Epidermal melanocyte (primary cell): ENCODE results near the gene PEPD.

Experiments
- DNase-seq: peaks from one replicate; pipeline ENCODE4 v3.0.0; 2011; ENCODE audit warnings: low spot score; ENCODE audit not compliant: insufficient read length

Gene PEPD

DNA sequence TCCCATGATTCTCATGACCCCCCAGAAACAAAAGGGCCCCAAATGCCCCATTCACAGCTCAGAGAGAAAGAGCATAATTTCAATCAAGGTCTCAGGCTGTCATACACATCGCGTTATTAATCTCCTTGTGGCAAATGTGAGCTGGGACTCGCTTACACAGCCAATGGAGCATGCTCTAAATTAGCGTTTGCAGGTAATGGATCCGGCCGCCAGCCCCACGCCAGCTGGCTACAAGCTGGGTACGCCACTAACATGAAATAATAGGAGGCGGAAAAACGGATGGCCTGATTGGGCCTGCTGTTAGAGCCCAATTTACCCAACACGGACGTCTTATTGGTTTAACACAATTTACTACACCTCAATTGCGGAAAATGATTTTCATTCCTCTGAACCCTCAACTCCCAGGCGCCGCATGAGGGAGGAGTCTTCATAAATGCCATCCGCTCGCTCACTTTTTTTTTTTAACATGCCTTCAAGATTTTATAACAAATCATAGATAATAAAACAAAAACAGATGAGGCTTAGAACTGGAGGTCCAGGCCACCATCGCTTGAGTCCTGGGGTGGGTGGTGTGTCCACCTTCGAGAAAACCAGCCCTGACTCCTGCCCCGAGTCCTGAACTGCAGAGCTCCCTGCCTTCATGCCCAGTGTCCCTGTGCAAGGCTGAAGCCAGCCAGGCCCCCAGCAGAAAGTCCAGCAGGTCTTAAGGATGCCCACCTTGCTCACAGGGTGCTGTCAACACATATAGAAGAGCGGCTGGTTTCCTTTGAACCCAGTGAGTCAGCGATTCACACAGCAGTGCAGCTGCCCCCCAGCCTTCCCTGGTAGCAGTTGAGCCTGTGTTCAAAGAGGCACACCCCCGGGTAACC is 62.1 kb downstream of the PEPD start:
- no peak for DNase-seq

DNA sequence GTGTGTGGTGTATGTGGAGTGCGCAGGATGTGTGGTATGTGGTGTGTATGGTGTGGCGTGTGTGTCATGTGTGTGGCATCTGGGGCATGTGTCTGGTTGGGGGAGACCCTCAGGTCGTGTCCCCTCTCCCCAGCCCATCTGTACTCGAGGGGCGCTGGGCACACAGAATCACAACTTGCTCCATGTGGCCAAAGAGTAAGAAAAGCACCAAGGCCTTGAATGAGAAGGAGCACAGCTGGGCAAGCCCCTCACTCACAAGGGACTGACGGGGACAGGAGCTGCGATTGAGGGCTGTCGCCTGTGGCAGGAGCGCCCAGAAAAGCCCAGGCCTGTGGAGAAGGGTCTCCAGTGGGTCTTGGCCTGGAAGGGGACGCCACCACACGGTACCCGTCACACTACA is 62.8 kb downstream of the PEPD start:
- no peak for DNase-seq

DNA sequence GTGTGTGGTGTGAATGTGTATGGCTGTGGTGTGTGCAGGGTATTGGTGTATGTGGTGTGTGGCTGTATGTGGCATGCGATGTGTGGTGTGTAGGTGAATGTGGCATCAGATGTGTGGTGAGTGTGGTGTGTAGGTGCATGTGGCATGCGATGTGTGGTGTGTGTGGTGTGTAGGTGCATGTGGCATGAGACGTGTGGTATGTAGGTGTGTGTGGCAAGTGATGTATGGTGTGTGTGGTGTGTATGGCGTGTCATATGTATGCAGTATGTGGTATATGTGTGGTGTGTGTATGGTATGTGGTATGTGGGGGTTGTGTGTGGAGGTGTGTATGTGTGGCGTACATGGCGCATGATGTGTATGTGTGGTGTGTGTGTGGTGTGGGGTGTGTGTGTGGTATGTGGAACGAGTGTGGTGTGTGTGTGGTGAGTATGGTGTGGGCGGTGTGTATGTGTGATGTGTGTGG is 63.4 kb downstream of the PEPD start:
- DNase-seq = no peak

- DNase-seq = no peak
Measured at GRCh38 chr19:33456845-33457220, 64.8 kb downstream of the PEPD start.

DNA sequence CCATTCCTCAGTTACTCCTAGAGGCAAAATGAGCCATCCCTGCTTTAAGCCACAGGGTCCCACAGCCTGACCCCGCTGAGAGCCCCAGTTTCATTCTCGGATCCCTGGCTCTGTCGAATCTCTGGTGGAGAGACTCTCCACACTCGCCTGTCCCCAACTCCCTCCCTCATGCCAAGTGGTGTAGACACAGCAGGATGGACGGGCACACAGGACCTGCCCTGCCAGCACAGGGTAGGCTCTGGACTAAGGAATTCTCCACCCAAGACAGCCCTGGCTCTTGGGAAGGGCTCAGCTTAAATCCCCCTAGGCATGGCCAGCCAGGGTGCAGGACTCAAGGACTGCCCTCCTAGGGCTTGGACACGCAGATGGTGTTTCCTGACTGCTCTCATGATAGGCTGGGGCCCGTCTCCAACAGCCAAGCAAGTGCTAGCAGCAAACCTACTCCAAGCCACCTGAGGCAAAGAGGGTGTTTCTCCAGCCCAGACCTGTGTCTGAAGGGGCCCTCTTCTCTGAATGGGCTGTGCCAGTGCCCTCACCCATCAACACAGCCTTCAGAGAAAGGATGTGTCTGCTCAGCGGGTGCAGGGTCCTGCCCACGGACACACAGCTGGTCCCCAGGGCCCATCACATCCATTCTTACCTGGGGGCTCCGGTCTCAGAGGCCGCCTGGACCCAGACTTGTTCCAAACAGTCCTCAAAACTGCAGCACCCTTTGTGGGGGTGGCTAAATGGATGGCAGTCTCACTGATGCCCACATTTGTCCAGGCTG is 65.3 kb downstream of the PEPD start:
- no peak for DNase-seq

DNA sequence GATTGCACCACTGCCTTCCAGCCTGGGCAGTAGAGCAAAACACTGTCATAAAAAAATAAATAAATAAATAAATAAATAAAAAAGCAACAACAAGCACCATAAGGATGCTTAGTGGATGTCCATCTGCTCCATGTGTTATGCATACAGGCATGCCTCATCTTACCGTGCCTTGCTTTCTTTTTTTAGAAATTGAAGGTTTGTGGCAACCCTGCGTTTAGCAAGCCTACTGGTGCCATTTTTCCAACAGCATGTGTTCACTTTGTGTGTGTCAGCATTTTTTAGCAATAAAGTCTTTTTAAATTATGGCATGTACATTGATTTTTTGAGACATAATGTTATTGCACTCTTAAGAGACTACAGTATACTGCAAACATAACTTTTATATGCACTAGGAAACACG is 68.3 kb downstream of the PEPD start:
- no peak for DNase-seq

- no peak for DNase-seq
Measured at GRCh38 chr19:33450689-33451088, 70.9 kb downstream of the PEPD start.

DNA sequence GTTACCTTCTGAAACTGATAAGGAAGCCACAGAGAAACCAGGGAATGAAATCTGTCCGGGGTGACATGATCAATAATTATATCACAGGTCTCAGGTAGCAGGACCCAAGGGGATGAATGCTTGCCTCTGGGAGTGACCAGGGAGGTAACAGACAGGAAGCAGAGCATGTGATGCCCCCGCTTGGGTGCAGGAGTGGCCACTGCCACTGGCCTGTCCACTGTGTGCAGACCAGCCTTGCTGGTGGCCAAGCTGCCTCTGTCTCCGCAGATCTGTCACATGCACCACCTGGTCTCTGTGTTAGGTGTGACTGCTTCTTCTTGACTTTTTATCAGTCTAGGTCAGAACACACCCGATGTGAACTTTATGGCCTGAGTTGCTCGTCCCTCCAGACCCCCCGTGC is 71.8 kb downstream of the PEPD start:
- DNase-seq = no peak

DNA sequence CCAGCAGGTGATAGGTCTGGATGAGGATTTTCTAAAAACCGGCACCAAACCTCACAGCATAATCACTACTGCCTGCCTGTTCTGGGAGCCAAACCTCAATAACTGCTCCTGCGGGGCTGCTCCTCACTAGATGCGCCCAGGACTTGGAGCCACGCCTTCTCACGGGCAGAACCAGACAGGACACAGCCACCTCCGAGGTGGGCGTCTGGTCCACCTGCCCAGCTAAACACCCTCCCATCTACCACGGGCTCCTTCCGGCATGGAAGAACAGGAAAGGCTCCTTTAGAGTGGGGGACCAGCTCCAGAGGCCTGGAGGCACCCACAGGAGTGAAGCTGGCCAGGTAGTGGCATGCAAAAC is 73.5 kb downstream of the PEPD start:
- no peak for DNase-seq

- no peak for DNase-seq
Measured at GRCh38 chr19:33447336-33448158, 74.0 kb downstream of the PEPD start.

GRCh38 chr19:33446330-33447293 is 75.0 kb downstream of the PEPD start:
- no peak for DNase-seq

GRCh38 chr19:33445442-33446329 is 75.9 kb downstream of the PEPD start:
- no peak for DNase-seq

- no peak for DNase-seq
Measured at GRCh38 chr19:33444562-33445441, 76.8 kb downstream of the PEPD start.

DNA sequence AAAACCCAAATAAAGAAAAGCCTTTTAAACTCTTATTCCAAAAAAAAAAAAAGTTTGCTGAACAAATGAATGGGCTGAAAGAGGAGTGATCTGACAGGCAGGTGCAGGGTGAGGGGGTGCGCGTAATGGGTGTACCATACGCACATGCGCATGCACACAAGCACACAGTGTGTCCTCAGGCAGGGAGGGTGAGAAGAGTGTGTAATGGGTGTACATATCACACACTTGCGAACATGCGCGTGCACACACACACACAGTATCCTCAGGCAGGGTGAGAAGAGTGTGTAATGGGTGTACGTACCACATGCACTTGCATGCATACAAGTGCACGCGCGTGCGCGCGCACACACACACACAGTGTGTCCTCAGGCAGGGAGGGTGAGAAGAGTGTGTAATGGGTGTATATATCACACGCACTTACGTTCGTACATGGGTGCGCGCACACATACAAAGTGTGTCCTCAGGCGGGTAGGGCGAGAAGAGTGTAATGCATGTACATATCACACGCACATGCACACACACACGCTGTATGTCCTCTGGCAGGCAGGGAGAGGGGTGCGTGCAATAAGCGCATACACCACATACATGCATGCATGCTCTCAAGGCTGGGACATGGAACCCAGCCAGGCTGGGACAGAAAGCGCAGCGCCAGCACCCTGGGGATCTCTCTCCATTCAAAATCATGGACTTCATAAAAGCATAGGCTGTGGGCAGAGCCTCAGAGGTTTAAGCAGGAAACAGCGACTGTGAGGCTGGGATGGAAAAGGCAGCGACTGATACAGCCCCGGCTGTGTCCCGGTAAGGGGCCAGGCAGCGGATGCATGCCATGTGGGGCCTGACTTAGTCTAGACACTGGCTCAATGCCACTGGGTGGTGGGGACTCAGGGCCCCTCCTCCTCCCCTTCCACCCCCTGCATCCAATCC is 77.7 kb downstream of the PEPD start:
- DNase-seq = no peak

- DNase-seq = no peak
Measured at GRCh38 chr19:33442706-33443105, 78.9 kb downstream of the PEPD start.

DNA sequence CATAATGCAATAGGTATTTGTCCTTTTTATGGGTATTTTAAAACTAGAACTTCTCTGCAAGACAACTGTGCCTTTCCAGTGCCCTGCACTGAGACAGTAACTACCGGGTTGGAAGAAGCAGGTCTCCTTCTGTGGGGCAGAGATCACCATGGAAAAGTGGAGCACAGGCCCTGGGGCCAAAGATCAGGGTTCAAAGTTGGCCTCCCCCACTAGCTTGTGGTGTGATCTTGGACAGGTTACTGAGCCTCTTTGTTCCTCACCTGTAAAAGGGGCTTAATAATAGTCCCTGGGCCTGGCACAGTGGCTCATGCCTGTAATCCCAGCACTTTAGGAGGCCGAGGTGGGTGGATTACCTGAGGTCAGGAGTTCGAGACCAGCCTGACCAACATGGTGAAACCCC is 79.8 kb downstream of the PEPD start:
- DNase-seq = no peak

DNA sequence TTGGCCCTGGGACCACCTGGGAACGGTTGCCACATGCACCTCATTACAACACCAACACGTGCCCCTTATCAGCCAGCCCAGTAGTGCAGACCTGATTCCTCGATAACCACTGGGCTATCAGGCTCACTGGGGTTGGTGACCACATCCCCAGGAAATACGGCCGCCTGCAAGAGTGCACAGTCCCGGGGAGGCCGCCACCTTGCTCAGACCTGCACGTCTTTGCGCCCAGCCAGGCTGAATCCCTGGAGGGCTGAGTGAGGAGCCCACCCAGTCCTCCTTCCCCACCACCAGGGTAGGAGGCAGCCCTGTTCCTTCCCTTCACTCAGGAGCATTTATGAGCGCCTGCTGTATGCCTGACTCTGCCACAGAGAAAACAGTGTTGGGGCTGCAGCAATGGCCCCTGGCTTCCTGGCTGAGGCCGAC is 80.3 kb downstream of the PEPD start:
- DNase-seq = no peak

DNA sequence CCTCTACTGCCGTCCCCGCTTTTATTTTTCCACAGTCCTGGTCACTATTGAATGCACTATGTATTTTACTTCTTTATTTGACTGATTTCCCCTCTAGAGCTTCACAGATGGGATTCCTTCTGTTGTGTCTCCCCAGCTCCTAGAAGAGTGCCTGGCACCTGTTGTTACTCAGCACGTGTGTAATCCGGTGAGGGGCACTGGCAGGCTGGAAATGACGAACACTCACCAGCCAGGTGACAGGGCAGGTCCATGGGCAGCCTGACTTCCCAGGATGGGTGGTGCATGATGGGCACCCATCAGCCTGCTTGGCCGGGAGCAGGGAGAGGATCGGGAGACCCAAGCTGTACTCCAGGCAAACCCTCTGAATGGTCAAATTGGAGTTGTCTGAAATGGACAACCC is 80.9 kb downstream of the PEPD start:
- no peak for DNase-seq
